ENCODE data around the gene CRISPLD2.

Gene CRISPLD2

DNA sequence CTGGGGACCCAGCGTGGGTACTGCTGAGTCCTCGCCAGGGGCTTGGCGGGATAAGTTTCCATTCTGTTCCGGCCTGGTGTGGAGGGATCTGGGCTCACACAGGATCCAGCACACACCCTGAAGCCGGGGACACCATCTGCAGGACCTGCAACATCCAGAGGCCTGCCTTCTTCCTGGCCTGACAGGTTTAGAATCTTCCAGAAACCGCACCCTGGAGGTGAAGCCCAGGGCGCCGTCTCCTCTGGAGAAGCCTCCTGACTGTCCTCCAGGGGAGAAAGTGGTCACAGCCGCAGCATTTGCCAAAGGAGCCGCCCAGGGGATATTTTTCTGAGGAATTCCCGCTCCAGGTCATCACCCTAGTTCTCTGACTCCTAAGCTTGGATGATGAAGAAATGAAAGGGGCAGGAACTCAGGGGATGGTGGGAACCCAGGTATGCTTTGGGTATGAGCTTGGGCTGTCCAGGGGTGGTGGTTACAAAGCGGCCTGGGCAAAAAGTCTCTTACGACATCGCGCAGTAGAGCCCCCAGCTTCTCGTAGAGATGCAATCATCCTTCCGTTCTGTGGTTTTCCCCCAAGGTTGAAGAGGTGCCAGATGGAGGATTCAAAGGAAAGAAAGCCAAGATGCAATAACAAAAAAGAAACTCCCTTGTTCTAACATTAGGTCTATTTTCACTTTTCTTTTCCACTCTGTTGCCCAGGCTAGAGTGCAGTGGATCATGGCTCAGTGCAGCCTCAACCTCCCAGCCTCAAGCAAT is 9.1 kb upstream of the CRISPLD2 start:
- no peak overlapping the region for H3K4me3 Mint-ChIP-seq
- H3K9me3 Mint-ChIP-seq = no peaks in the 10 kb centered on the region
- H3K4me1 Mint-ChIP-seq (ENCODE audit: low read depth) = peaks cover 57% of the 10 kb centered on the region
- no peaks in the 10 kb centered on the region for H3K36me3 Mint-ChIP-seq (ENCODE audit: low read depth)
- intact Hi-C loops (cut with micrococcal nuclease) = no loop called here
- peaks cover 1% of the 10 kb centered on the region for H3K27me3 Mint-ChIP-seq
- no peak overlapping the region for H3K27ac Mint-ChIP-seq

DNA sequence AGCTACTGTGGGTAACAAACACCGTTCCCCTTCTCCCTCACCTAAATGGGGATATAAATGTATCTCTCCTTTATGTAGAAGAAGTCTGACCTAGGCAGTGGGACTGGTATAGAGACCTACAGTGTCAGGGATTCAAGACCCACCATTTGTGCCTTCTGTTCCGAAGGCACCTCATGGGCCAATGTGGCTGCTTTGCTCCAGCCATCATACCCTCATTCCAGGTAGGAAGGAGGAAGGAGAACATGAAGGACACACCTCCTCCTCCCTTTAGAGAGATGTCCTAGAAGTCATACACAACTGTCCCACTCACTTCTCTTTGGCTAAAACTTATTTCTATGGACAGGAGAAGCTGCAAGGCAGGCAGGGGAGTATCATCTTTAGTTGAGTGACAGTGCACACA is 8.3 kb upstream of the CRISPLD2 start:
- H3K27ac Mint-ChIP-seq = no peak overlapping the region
- intact Hi-C loops (cut with micrococcal nuclease) = no loop called here
- H3K27me3 Mint-ChIP-seq = peaks cover 2% of the 10 kb centered on the region
- no peaks in the 10 kb centered on the region for H3K36me3 Mint-ChIP-seq (ENCODE audit: low read depth)
- no peaks in the 10 kb centered on the region for H3K9me3 Mint-ChIP-seq
- peaks cover 53% of the 10 kb centered on the region for H3K4me1 Mint-ChIP-seq (ENCODE audit: low read depth)
- no peak overlapping the region for H3K4me3 Mint-ChIP-seq

DNA sequence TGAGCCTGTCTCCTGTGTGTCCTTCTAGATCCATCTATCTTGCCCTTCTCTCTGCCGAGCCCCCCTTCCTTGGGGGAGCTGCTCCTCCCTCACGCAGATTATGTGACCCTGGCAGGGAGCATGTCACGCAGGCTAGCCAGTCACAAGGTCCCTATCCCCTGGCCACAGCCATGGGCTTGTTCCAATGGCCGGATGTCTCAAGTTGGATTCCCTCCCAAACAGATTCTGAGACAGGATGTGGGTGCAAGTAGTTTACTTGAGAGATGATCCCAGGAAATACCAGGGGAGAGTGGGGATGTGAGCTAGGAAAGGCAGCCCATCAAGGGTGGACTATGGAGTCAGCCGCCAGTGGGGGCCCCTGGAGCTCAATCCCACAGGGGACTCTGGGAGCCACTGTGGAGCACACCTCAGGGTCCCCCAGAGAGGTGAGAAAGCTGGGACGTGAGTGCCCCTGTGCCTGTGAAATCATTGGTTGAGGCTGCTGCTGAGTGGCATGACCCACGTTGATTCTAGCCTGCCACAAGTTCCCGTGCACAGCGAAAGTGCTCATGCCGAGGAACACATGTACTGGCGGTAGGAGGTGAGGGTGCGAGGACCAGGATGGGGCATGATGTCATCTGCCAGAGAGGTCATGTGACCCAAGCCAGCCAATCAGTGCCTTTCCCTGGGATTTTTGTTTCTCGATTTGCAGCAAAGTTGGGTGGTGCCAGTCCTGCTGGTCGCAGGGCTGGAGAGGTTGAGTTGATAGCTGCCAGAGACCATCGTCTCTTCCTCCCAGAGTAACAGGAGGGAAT is 6.4 kb upstream of the CRISPLD2 start:
- Mint-ChIP-seq H3K4me1 (ENCODE audit: low read depth) (peaks cover 37% of the 10 kb centered on the region), H3K27ac (peak overlapping the region; percentile 11), H3K4me3 (no peak overlapping the region)

DNA sequence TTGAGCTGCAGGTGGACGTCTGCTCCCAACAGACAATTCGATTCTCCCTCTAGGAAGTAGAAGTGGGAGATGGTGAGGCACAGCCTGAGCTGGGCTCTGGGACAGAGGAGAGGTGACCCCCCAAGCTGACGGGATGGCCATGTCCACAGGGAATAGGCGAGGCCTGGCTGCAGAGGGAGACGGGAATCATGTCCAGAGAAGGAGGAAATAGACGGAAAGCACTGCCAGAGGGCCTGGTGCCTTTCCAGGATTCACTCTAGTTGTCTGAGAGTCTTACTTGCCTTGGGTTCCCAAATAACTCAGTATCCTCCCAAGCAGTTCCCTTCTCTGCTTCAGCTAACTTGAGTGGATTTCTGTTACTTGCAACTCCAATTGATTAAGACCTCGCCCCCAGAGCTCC is 4.3 kb upstream of the CRISPLD2 start:
- Mint-ChIP-seq H3K9me3 (no peaks in the 10 kb centered on the region), H3K4me3 (no peak overlapping the region), H3K4me1 (ENCODE audit: low read depth) (peaks cover 34% of the 10 kb centered on the region), H3K36me3 (ENCODE audit: low read depth) (no peaks in the 10 kb centered on the region), H3K27ac (no peak overlapping the region), H3K27me3 (peaks cover 17% of the 10 kb centered on the region)
- intact Hi-C loops (cut with micrococcal nuclease) = no loop called here

More for the DNA sequence above, 6.4 kb upstream of the CRISPLD2 start:
- intact Hi-C loops (cut with micrococcal nuclease) = no loop called here
- Mint-ChIP-seq H3K27me3 (peaks cover 2% of the 10 kb centered on the region), H3K9me3 (no peaks in the 10 kb centered on the region), H3K36me3 (ENCODE audit: low read depth) (no peaks in the 10 kb centered on the region)

DNA sequence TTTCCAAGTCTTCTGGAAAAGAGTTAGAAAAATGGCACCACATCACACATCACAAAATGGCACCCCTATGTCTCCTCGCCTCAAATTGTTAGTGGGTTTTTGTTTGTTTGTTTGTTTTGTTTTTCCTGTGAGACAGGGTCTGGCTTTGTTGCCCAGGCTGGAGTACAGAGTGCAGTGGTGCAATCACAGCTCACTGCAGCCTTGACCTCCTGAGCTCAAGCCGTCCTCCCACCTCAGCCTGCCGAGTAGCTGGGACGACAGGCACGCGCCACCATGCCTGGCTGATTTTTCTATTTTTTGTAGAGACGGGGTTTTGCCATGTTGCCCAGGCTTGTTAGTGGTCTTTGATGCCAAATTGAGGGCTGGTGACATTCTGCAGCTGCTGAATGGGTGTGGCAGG is 3.8 kb upstream of the CRISPLD2 start:
- peaks cover 34% of the 10 kb centered on the region for H3K4me1 Mint-ChIP-seq (ENCODE audit: low read depth)
- peaks cover 20% of the 10 kb centered on the region for H3K27me3 Mint-ChIP-seq
- no peak overlapping the region for H3K4me3 Mint-ChIP-seq
- intact Hi-C loops (cut with micrococcal nuclease) = no loop called here
- no peak overlapping the region for H3K27ac Mint-ChIP-seq
- H3K9me3 Mint-ChIP-seq = no peaks in the 10 kb centered on the region
- H3K36me3 Mint-ChIP-seq (ENCODE audit: low read depth) = no peaks in the 10 kb centered on the region

DNA sequence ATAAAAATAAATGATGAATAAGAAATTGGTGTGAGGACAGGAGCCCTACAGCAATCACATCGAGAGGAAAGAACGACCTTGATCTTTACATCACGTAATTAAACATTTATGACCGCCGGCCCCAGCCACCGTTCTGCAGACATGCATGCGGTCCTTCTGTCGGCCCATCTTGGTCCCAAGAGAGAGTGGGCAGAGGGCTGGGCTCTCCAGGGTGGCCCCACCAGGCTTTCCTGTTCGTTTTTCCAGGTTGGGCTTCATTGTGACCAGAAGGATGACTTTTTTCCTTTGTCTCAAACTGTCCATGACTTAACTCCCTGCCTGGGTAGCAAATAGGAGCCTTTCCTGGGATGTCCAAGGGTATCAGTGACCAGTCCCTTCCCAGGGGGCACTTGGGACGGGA is 3.3 kb upstream of the CRISPLD2 start:
- intact Hi-C loops (cut with micrococcal nuclease) = no loop called here
- Mint-ChIP-seq H3K4me3 (no peak overlapping the region), H3K27me3 (peaks cover 20% of the 10 kb centered on the region), H3K4me1 (ENCODE audit: low read depth) (peaks cover 37% of the 10 kb centered on the region), H3K36me3 (ENCODE audit: low read depth) (no peaks in the 10 kb centered on the region), H3K27ac (no peak overlapping the region), H3K9me3 (no peaks in the 10 kb centered on the region)

DNA sequence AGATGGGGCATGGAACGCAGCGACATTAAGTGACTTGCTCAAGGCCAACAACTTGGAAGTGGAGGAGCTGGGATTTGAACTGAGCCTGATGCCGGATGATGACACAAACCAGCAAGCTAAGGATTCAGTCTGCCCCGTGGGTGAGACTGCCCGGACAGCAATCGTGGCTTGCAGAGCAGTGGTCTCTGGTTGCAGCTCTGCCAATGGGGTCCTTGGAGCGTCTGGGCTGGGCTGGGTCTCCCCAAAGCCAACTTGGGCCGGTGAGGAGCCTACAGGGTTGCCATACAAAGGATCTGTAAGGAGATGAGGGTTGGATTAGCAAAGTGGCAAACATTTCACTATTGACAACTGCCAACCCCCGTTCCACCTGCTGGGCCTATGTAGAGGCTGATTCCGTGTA is 2.6 kb upstream of the CRISPLD2 start:
- H3K27me3 Mint-ChIP-seq = peaks cover 20% of the 10 kb centered on the region
- H3K9me3 Mint-ChIP-seq = no peaks in the 10 kb centered on the region
- no peak overlapping the region for H3K4me3 Mint-ChIP-seq
- peaks cover 45% of the 10 kb centered on the region for H3K4me1 Mint-ChIP-seq (ENCODE audit: low read depth)
- no peak overlapping the region for H3K27ac Mint-ChIP-seq
- intact Hi-C loops (cut with micrococcal nuclease) = no loop called here
- no peaks in the 10 kb centered on the region for H3K36me3 Mint-ChIP-seq (ENCODE audit: low read depth)

DNA sequence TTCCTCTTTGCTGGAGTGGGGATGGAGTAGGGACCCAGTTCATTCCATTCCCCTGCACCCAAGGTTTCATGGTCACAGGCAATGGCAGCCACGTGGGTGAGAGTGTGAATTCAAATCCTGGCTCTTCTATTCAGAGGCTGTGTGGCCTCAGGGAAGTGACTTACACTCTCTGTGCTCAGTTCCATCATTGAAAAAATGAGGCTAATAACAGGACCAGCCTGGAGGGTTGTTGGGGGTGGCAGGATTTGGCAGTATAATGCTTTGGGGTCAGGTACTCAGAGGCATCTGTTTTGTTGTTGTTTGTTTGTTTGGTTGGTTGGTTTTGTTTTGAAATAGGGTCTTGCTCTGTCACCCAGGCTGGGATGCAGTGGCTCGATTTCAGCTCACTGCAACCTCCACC is 2.2 kb upstream of the CRISPLD2 start:
- Mint-ChIP-seq H3K4me3 (no peak overlapping the region), H3K4me1 (ENCODE audit: low read depth) (peaks cover 49% of the 10 kb centered on the region), H3K36me3 (ENCODE audit: low read depth) (no peaks in the 10 kb centered on the region), H3K9me3 (no peaks in the 10 kb centered on the region), H3K27me3 (peaks cover 20% of the 10 kb centered on the region), H3K27ac (no peak overlapping the region)
- intact Hi-C loops (cut with micrococcal nuclease) = no loop called here

DNA sequence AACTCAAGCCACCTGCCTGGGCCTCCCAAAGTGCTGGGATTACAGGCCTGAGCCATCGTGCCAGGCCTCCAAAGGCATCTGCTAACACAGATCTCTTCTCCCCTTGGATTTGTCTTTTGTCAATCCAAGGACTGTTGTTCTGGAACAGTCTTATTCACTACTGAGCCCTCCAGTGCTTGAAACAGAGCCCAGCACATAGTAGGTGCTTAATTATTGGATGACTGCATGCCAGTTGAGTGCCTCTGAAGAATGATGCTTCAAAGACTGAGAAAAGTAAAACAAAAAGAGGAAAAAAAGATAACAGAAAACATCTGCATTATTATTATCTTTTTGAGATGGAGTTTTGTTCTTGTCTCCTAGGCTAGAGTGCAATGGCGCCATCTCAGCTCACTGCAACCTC is 1.7 kb upstream of the CRISPLD2 start:
- Mint-ChIP-seq H3K4me1 (ENCODE audit: low read depth) (peaks cover 50% of the 10 kb centered on the region), H3K27me3 (peaks cover 20% of the 10 kb centered on the region)

DNA sequence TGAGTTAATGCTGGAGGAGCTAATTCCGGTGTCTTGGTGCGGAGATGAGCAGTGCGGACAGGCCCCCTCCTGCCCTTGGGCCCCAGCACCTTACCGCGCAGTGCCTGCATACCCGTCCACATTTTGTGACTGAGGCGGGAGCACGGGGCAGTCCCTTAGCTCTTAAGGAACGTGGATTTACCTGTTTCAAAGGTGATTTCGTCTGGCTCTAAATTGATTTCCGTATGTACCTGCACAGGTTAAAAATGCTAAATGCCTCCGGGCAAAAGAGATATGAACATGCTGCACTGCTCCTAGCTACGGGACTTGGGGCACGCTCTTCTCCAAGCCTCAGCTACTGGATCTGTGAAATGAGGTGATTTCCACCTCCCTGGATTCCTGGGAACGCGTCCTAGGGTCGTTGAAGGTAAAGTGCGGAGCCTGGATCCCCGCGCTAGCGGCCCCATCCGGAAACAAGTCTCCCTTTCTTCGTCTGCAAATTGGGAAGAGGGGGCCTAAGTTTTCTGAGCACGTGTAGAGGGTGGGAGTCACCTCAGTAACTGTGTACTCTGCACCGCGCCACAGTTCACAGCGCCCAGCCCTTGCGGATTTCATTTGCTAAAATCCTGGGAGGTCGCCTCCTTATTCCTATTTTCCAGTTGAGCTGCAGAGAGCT is 669 bp upstream of the CRISPLD2 start:
- H3K27ac Mint-ChIP-seq = no peak overlapping the region
- peak overlapping the region; percentile 70 for H3K4me3 Mint-ChIP-seq
- peaks cover 58% of the 10 kb centered on the region for H3K4me1 Mint-ChIP-seq (ENCODE audit: low read depth)
- intact Hi-C loops (cut with micrococcal nuclease) = no loop called here
- H3K9me3 Mint-ChIP-seq = no peaks in the 10 kb centered on the region
- H3K36me3 Mint-ChIP-seq (ENCODE audit: low read depth) = no peaks in the 10 kb centered on the region
- peaks cover 22% of the 10 kb centered on the region for H3K27me3 Mint-ChIP-seq

More for the DNA sequence above, 1.7 kb upstream of the CRISPLD2 start:
- no peak overlapping the region for H3K27ac Mint-ChIP-seq
- intact Hi-C loops (cut with micrococcal nuclease) = no loop called here
- no peaks in the 10 kb centered on the region for H3K9me3 Mint-ChIP-seq
- H3K4me3 Mint-ChIP-seq = no peak overlapping the region
- H3K36me3 Mint-ChIP-seq (ENCODE audit: low read depth) = no peaks in the 10 kb centered on the region

DNA sequence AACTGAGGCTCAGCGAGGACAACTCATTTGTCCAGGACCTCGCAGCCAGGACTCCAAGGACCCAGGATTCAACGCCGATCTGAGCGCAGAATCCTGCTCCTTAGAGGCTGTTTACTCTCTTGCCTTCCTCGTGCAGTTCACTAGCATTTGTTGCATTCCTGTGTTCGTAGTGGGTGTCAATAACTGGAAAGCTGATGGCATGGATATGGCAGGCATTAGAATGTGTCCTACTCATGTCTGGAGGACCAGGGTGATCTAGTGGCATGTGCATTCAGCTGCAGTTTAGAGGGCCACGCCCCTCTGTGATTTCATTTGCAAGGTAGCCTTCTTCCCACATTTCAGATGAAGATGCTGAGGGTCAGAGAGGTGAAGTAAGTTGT is 510 bp downstream of the CRISPLD2 start:
- H3K27ac Mint-ChIP-seq = peak overlapping the region; percentile 11
- peaks cover 22% of the 10 kb centered on the region for H3K27me3 Mint-ChIP-seq
- peak overlapping the region; percentile 70 for H3K4me3 Mint-ChIP-seq
- intact Hi-C loops (cut with micrococcal nuclease) = no loop called here
- H3K36me3 Mint-ChIP-seq (ENCODE audit: low read depth) = no peaks in the 10 kb centered on the region
- peaks cover 70% of the 10 kb centered on the region for H3K4me1 Mint-ChIP-seq (ENCODE audit: low read depth)
- H3K9me3 Mint-ChIP-seq = no peaks in the 10 kb centered on the region

DNA sequence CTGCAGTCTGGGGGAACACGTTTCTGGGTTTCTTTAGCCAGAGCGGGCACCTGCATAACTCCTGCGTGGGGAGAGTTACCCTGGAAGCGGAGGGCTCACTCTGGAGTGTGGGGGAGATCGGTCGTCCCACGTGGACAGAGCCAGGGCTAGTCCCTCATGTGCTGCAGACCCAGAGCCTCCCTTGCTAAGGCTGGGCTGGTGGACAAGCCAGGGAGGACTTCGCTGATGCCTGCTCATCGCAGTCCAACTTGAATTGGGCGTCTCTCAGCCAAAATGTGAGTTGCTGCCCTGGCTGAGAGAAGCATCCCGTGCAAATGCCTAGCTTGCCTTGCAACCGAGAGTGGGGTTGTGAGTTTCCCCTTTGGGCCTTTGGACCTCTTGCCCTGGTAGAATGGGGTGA is 986 bp downstream of the CRISPLD2 start:
- H3K36me3 Mint-ChIP-seq (ENCODE audit: low read depth) = no peaks in the 10 kb centered on the region
- no peaks in the 10 kb centered on the region for H3K9me3 Mint-ChIP-seq
- H3K4me1 Mint-ChIP-seq (ENCODE audit: low read depth) = peaks cover 68% of the 10 kb centered on the region
- H3K27me3 Mint-ChIP-seq = peaks cover 21% of the 10 kb centered on the region
- H3K27ac Mint-ChIP-seq = peak overlapping the region; percentile 11
- H3K4me3 Mint-ChIP-seq = no peak overlapping the region
- intact Hi-C loops (cut with micrococcal nuclease) = no loop called here

DNA sequence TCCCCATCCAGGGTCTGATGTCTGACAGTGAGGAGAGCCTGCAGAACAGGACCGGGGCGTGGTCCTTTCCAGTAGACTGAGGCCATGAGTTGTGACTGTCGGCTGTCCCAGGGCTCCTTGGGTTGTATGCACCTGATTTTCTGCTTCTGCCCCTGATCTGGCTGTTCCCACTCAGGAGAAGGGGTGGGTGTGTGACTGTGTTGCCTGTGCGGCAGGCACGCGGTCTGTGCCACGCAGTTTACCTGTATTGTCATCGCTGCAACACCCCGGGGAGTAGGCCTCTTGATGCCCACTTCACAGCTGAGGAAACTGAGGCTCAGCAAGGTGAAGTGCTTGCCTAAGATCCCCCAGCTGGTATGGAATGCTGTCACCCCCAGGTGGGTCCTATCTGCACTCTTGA is 1.4 kb downstream of the CRISPLD2 start:
- H3K4me1 Mint-ChIP-seq (ENCODE audit: low read depth) = peaks cover 64% of the 10 kb centered on the region
- H3K27ac Mint-ChIP-seq = no peak overlapping the region

More for the DNA sequence above, 1.4 kb downstream of the CRISPLD2 start:
- Mint-ChIP-seq H3K36me3 (ENCODE audit: low read depth) (no peaks in the 10 kb centered on the region), H3K9me3 (no peaks in the 10 kb centered on the region), H3K27me3 (peaks cover 20% of the 10 kb centered on the region), H3K4me3 (no peak overlapping the region)
- intact Hi-C loops (cut with micrococcal nuclease) = no loop called here

All from dendritic cell treated with granulocyte-macrophage colony-stimulating factor and Interleukin-4, amounts not matched to agents 40 ng/mL and 50 ng/mL, for 4 days (primary cell).